GM19238 (cell line): ENCODE results near the gene DUSP28.
"Not testable (repeated sequence)": the region's sequence is repeated elsewhere in the genome, so short reads cannot be mapped to it uniquely, and the experiment has no call there.

Source experiments
- DNase-seq: peaks from one replicate; pipeline ENCODE4 v3.0.0; 2011; ENCODE audit warnings: low spot score; ENCODE audit not compliant: insufficient read length

DUSP28 gene

GRCh38 chr2:240527153-240527750 lies 32.9 kb upstream of the DUSP28 start:
- no peak for DNase-seq

GRCh38 chr2:240528406-240529040 lies 31.6 kb upstream of the DUSP28 start:
- DNase-seq = no peak

GRCh38 chr2:240529344-240529999 lies 30.7 kb upstream of the DUSP28 start:
- no peak for DNase-seq

- no peak for DNase-seq
These were observed 30.0 kb upstream of the DUSP28 start for GRCh38 chr2:240530181-240530580.

- no peak for DNase-seq
These were observed 29.1 kb upstream of the DUSP28 start for GRCh38 chr2:240531038-240531437.

GRCh38 chr2:240532031-240532775 lies 28.0 kb upstream of the DUSP28 start:
- DNase-seq = no peak

GRCh38 chr2:240538031-240538780 lies 22.0 kb upstream of the DUSP28 start:
- no peak for DNase-seq

GRCh38 chr2:240539101-240539500 lies 21.1 kb upstream of the DUSP28 start:
- DNase-seq = not testable (repeated sequence)

GRCh38 chr2:240539906-240540305 lies 20.3 kb upstream of the DUSP28 start:
- DNase-seq = no peak

GRCh38 chr2:240551288-240551687 lies 8.9 kb upstream of the DUSP28 start:
- no peak for DNase-seq

GRCh38 chr2:240551811-240552210 lies 8.3 kb upstream of the DUSP28 start:
- DNase-seq = no peak

GRCh38 chr2:240553956-240554480 lies 6.1 kb upstream of the DUSP28 start:
- DNase-seq = no peak

- DNase-seq = no peak
These were observed 5.2 kb upstream of the DUSP28 start for GRCh38 chr2:240554767-240555493.

GRCh38 chr2:240555541-240556250 lies 4.5 kb upstream of the DUSP28 start:
- DNase-seq = no peak

- DNase-seq = peak; percentile 60
These were observed 3.5 kb upstream of the DUSP28 start for GRCh38 chr2:240556553-240557100.

- no peak for DNase-seq
These were observed 2.9 kb upstream of the DUSP28 start for GRCh38 chr2:240557101-240557751.

- DNase-seq = peak; percentile 76
These were observed 2.3 kb upstream of the DUSP28 start, which contains the start of gene ANKMY1 for GRCh38 chr2:240557808-240558207. ANKMY1 (minus strand) TSS chr2:240557988; CDS start chr2:240557335, 653 bp downstream.

GRCh38 chr2:240558236-240558761 lies 1.9 kb upstream of the DUSP28 start:
- no peak for DNase-seq

GRCh38 chr2:240559286-240559685 lies 871 bp upstream of the DUSP28 start:
- DNase-seq = no peak
